HT-29 (cell line): ENCODE measurements around the gene NCOR1. TPM values are rescaled to one million over a fixed set of nuclear protein-coding genes. Genes with fewer than 3 reads are reported as not detected.

ENCODE experiments used
- small RNA-seq: library from RNA; depleted of rRNA; stranded (forward); fragments of <200 nt; gene quantifications from one replicate; pipeline ENCODE3, GENCODE V24; 2014
- total RNA-seq: library from RNA; depleted of rRNA; stranded (reverse); fragments of >200 nt; shearing (Covaris generic); gene quantifications from 2 replicates; pipeline ENCODE4 v1.2.3, GENCODE V29; 2014; rRNA removed

NCOR1 gene
- total RNA-seq, 1 experiment from 2014 or later, result 67.7 TPM

Small RNA genes lying within 50 kb of the gene (small RNA-seq; reads per million reads assigned to genes)
- gene RNU6-314P, result not detected
- not detected for gene RNU6-862P

Other genes starting within 250 kb of the NCOR1 start
- 12.2 and 20.3 TPM in 2 replicates for gene ZSWIM7, start 215.8 kb downstream of the NCOR1 start, total RNA-seq
- 45.8 and 52.5 TPM in 2 replicates for gene TTC19, start 215.7 kb downstream of the NCOR1 start, total RNA-seq
- gene PIGL, start 1.7 kb upstream of the NCOR1 start, total RNA-seq, result 17.0 and 20.9 TPM in 2 replicates
- 124 and 169 TPM in 2 replicates for gene CENPV, start 137.9 kb upstream of the NCOR1 start, total RNA-seq
- gene UBB, start 165.6 kb upstream of the NCOR1 start, total RNA-seq, result 1,545 and 1,586 TPM in 2 replicates
- not detected in 2 replicates for gene TRPV2, start 200.0 kb upstream of the NCOR1 start, total RNA-seq